Neural crest cell (in vitro differentiated cells): ENCODE data around the gene DGKG. TPM values are rescaled to one million over a fixed set of nuclear protein-coding genes. Genes with fewer than 3 reads are reported as not detected.

Source experiments
- DNase-seq: peaks from one replicate; pipeline ENCODE4 v3.0.0; 2021; ENCODE audit warnings: low read depth, mixed read lengths, low spot score
- H3K27ac Mint-ChIP-seq: one replicate; pipeline ENCODE4 v1.8.0; 2021; ENCODE audit warnings: mild to moderate bottlenecking, mixed read lengths; ENCODE audit not compliant: unreplicated experiment
- H3K27me3 Mint-ChIP-seq: 2 replicates; pipeline ENCODE4 v1.8.0; 2021; ENCODE audit warnings: low read depth, mild to moderate bottlenecking, mixed read lengths
- H3K36me3 Mint-ChIP-seq: 2 replicates; pipeline ENCODE4 v1.8.0; 2021; ENCODE audit warnings: low read depth, mild to moderate bottlenecking, mixed read lengths
- H3K4me1 Mint-ChIP-seq: 2 replicates; pipeline ENCODE4 v1.8.0; 2021; ENCODE audit warnings: mixed read lengths
- H3K4me3 Mint-ChIP-seq: one replicate; pipeline ENCODE4 v1.8.0; 2021; ENCODE audit warnings: mild to moderate bottlenecking, mixed read lengths
- H3K9me3 Mint-ChIP-seq: 2 replicates; pipeline ENCODE4 v1.8.0; 2021; ENCODE audit warnings: mixed read lengths
- total RNA-seq: library from RNA; stranded (reverse); gene quantifications from 2 replicates; pipeline ENCODE4 v1.2.1, GENCODE V29; 2021
- TF ChIP-seq, protein P1 (sequence below): fragments of 200-600 bp; sonication (generic); conservative IDR thresholded peaks from 2 replicates; pipeline ENCODE4 v1.5.0; 2021; ENCODE audit warnings: antibody characterized with exemption, mild to moderate bottlenecking

The DGKG gene
- total RNA-seq, 1 donor from 2014 or later, result not detected

GRCh38 chr3:186308549-186308948 is 53.5 kb downstream of the DGKG start:
- TF ChIP-seq, protein P1, sequence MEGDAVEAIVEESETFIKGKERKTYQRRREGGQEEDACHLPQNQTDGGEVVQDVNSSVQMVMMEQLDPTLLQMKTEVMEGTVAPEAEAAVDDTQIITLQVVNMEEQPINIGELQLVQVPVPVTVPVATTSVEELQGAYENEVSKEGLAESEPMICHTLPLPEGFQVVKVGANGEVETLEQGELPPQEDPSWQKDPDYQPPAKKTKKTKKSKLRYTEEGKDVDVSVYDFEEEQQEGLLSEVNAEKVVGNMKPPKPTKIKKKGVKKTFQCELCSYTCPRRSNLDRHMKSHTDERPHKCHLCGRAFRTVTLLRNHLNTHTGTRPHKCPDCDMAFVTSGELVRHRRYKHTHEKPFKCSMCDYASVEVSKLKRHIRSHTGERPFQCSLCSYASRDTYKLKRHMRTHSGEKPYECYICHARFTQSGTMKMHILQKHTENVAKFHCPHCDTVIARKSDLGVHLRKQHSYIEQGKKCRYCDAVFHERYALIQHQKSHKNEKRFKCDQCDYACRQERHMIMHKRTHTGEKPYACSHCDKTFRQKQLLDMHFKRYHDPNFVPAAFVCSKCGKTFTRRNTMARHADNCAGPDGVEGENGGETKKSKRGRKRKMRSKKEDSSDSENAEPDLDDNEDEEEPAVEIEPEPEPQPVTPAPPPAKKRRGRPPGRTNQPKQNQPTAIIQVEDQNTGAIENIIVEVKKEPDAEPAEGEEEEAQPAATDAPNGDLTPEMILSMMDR, result no peak
- Mint-ChIP-seq H3K36me3 (no peaks in the 10 kb centered on the region), H3K27me3 (peaks cover 20% of the 10 kb centered on the region), H3K9me3 (no peaks in the 10 kb centered on the region), H3K4me1 (no peaks in the 10 kb centered on the region), H3K4me3 (no peak overlapping the region), H3K27ac (no peak overlapping the region)
- DNase-seq, result no peak

DNA sequence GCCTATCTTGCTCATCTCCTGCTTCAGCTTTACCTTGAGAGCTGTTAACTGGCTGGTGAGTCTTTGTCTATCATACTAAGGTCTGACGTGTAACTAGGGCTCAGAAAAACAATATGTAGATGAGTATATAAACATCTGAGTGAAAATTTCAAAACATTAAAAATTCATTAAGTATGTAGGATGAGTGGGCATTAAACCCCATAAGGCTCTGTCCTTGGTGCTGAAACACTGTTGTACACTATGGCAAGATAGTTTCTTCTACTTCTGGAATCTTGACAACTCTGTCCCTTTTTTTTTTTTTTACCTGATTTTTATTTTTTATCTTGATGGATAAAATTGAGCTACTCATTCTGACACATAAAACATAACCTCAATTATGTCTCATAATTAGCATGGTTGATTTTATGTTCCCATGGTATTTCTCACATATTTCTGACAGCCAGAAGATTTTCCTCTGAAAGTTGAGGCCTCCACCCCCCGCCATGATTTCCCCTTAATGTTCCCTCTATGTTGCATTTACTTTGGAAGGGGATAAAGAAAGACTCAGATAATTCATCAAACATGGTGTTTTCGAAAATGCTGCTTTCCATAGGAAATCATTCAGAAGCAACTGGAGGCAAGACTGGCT is 54.3 kb downstream of the DGKG start:
- H3K9me3 Mint-ChIP-seq, result no peaks in the 10 kb centered on the region
- H3K4me1 Mint-ChIP-seq, result no peaks in the 10 kb centered on the region
- TF ChIP-seq, protein P1, result no peak
- H3K36me3 Mint-ChIP-seq, result no peaks in the 10 kb centered on the region
- H3K27me3 Mint-ChIP-seq, result peaks cover 17% of the 10 kb centered on the region
- no peak overlapping the region for H3K4me3 Mint-ChIP-seq
- H3K27ac Mint-ChIP-seq, result no peak overlapping the region
- peak; percentile 47 for DNase-seq

DNA sequence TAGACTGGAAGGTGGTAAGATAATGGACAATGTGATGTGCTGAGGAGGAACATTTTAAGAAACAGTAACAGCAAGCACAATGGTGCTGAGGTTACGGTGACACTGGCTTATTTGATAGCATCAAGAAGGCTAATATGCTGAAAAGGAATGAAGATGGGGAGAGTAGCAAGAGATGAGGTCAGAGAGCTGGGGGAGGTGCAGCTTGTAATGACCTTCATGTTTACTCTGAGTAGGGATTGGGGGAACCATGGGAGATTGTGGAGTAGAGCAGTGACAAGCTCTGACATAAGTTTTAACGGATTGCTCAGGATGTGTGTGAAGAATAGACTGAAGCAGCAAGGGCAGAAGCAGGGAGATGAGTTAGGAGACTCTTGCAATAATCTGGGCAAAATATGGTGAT is 56.7 kb downstream of the DGKG start:
- Mint-ChIP-seq H3K27ac (no peak overlapping the region), H3K4me3 (no peak overlapping the region), H3K4me1 (no peaks in the 10 kb centered on the region), H3K27me3 (peaks cover 10% of the 10 kb centered on the region), H3K36me3 (no peaks in the 10 kb centered on the region), H3K9me3 (no peaks in the 10 kb centered on the region)
- TF ChIP-seq, protein P1, result no peak
- DNase-seq, result no peak

DNA sequence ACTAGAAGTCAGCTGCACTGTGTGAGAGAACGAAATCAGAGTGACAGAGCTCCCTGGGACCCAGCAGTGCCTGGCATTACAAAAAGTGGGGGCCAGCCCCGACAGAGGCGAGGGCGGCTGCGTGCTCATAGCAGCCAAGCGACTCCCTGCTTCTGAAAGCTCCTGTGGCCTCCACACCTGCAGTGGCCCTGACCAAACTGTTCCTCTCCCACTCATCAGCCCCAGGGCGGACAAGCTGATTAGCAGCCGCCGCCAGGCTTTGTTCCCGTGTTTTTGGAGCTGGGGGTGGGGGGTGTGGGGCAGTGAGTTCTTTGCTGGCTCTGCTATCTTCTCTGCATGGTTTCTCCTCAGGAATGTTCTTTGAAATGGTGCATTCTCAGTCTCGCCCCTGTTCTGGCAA is 58.1 kb downstream of the DGKG start:
- Mint-ChIP-seq H3K27ac (no peak overlapping the region), H3K9me3 (no peaks in the 10 kb centered on the region), H3K27me3 (peaks cover 14% of the 10 kb centered on the region), H3K4me1 (no peaks in the 10 kb centered on the region), H3K4me3 (no peak overlapping the region), H3K36me3 (no peaks in the 10 kb centered on the region)
- TF ChIP-seq, protein P1, result no peak
- no peak for DNase-seq

DNA sequence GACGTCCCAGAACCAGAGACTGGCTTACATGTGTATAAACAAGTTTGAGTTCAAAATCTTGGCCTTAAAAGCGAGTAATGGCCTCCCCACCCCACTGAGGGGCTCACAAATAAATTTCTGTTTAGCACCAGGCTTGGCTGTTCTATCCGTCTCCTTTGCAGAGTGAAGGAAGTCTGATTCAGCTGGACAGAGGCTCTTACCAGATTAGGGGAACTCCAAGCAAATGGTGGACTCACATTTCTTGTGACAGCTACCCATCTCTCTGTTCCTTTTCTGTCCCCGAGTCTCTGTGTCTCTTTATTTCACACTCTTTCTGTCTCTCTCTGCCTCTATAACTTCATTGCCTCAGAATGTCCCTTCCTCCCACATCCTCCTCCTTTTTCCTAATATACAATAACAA is 62.7 kb downstream of the DGKG start:
- TF ChIP-seq, protein P1, result no peak
- H3K9me3 Mint-ChIP-seq, result no peaks in the 10 kb centered on the region
- H3K27ac Mint-ChIP-seq, result no peak overlapping the region
- no peak for DNase-seq
- H3K27me3 Mint-ChIP-seq, result peaks cover 28% of the 10 kb centered on the region
- no peak overlapping the region for H3K4me3 Mint-ChIP-seq
- no peaks in the 10 kb centered on the region for H3K36me3 Mint-ChIP-seq
- no peaks in the 10 kb centered on the region for H3K4me1 Mint-ChIP-seq

- TF ChIP-seq, protein P1, result no peak
- Mint-ChIP-seq H3K4me3 (no peak overlapping the region), H3K27ac (no peak overlapping the region), H3K4me1 (no peaks in the 10 kb centered on the region), H3K36me3 (no peaks in the 10 kb centered on the region), H3K9me3 (no peaks in the 10 kb centered on the region), H3K27me3 (peaks cover 28% of the 10 kb centered on the region)
- no peak for DNase-seq
Observed at GRCh38 chr3:186298876-186299275, 63.2 kb downstream of the DGKG start.
